H1 (cell line): ENCODE data around the gene VEPH1. TPM values are rescaled to one million over a fixed set of nuclear protein-coding genes. Genes with fewer than 3 reads are reported as not detected.

Experiments used
- FOSL1 ChIP-seq: IDR thresholded peaks from 2 replicates; pipeline ENCODE4 v1.6.1; 2011; ENCODE audit warnings: mild to moderate bottlenecking, low read depth, low read length, moderate library complexity; ENCODE audit not compliant: insufficient read depth
- MAFK ChIP-seq: IDR thresholded peaks from 2 replicates; pipeline ENCODE4 v1.6.1; 2012; ENCODE audit warnings: low read depth, mild to moderate bottlenecking, improper control_type of control experiment, low read length
- RFX5 ChIP-seq: IDR thresholded peaks from 2 replicates; pipeline ENCODE4 v1.6.1; 2011; ENCODE audit warnings: low read depth, low read length, improper control_type of control experiment, borderline replicate concordance
- RXRA ChIP-seq: IDR thresholded peaks from 2 replicates; pipeline ENCODE4 v1.6.1; 2011; ENCODE audit warnings: low read depth, mild to moderate bottlenecking, low read length, moderate library complexity; ENCODE audit not compliant: insufficient read depth
- SP1 ChIP-seq: IDR thresholded peaks from 2 replicates; pipeline ENCODE4 v1.6.1; 2011; ENCODE audit warnings: low read depth, low read length
- polyA plus RNA-seq, 7 experiments: library from polyadenylated mRNA; depleted of rRNA in 3 of 7; stranded (reverse) in 5 of 7; unstranded in 2 of 7; fragments of >200 nt in 5 of 7; fragments of 200-250 nt in 2 of 7; gene quantifications; 1 replicate in 5 of 7; 2 replicates in 1 of 7; 4 replicates in 1 of 7; pipeline versions ENCODE4 v1.2.1 to v1.2.3, GENCODE V29; 2011 to 2013; ENCODE audit warnings: missing spikeins in 2 of 7, mixed read lengths in 2 of 7
- total RNA-seq: library from RNA; stranded (reverse); fragmentation: NEBNext Ultra II Directional; extraction: Animal tissue kit (Norgen Biotek cat#: 25700); gene quantifications from 2 replicates; pipeline ENCODE4 v1.2.1, GENCODE V29; 2021
- TF ChIP-seq, protein P1 (sequence below): IDR thresholded peaks from 2 replicates; pipeline ENCODE4 v1.6.1; 2011; ENCODE audit warnings: low read depth, mild to moderate bottlenecking, low read length; ENCODE audit not compliant: insufficient read depth

VEPH1 gene
- total and polyA plus RNA-seq, 2 of the 8 experiments (the other 6 are each of a cell fraction or from before 2014, with no cell fraction given), result 12.0 to 18.3 TPM

DNA sequence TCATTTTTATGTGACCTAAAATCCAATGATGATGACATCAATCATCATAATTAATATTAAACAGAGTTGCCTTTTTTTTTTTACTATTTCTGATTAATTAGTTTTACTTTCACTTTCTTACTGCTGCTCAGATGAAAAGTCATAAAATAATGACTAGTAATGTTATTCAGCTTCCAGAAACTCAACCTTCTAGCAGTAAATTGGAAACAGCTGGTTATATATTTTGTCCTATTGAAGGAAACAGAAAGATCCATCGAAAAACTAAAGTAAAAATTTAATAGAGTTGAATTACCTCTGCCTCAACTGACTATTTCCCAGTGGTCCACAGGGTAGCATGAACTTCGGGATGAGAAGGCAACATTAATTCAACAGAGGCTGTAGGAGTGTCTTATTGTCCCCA lies 173.7 kb downstream of the VEPH1 start (continued):
- TF ChIP-seq RXRA, result no peak
- TF ChIP-seq FOSL1, result no peak
- no peak for TF ChIP-seq RFX5
- TF ChIP-seq SP1, result no peak
- TF ChIP-seq, protein P1, sequence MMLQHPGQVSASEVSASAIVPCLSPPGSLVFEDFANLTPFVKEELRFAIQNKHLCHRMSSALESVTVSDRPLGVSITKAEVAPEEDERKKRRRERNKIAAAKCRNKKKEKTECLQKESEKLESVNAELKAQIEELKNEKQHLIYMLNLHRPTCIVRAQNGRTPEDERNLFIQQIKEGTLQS, result no peak
- no peak for TF ChIP-seq MAFK
